ENCODE measurements around the gene VDAC2.

- TF ChIP-seq EZH2 (IDR thresholded peaks at IDR 0.05) (no peak), POLR2AphosphoS5 (IDR thresholded peaks at IDR 0.05; ENCODE audit: borderline replicate concordance, low read depth, low read length) (no peak), FOXP2 (optimal IDR thresholded peaks at IDR 0.05; ENCODE audit: control extremely low read depth, extremely low read length, insufficient read depth) (no peak)
These were observed 3.3 kb upstream of the VDAC2 start for GRCh38 chr10:75207079-75207856.
